GM18867 (cell line): ENCODE data around the gene TEX2.

Experiments
- ATAC-seq: cut with Tn5 transposase; IDR thresholded peaks from one replicate; pipeline ENCODE4 v1.9.1; 2021; ENCODE audit warnings: mild to moderate bottlenecking, moderate library complexity; ENCODE audit not compliant: unreplicated experiment

Gene TEX2

GRCh38 chr17:64148017-64148631 is 114.9 kb downstream of the TEX2 start:
- ATAC-seq: no peak

GRCh38 chr17:64147110-64148016 is 115.7 kb downstream of the TEX2 start:
- no peak for ATAC-seq

- ATAC-seq: no peak
These were observed 116.5 kb downstream of the TEX2 start for GRCh38 chr17:64146418-64147109.

GRCh38 chr17:64145751-64146417 is 117.2 kb downstream of the TEX2 start:
- peak; percentile 91 for ATAC-seq

GRCh38 chr17:64145375-64145750 is 117.7 kb downstream of the TEX2 start:
- no peak for ATAC-seq

GRCh38 chr17:64139542-64139941 is 123.5 kb downstream of the TEX2 start:
- no peak for ATAC-seq

- ATAC-seq: no peak
These were observed 124.6 kb downstream of the TEX2 start for GRCh38 chr17:64138441-64138840.

GRCh38 chr17:64135000-64135399 is 128.1 kb downstream of the TEX2 start:
- no peak for ATAC-seq

- no peak for ATAC-seq
These were observed 128.7 kb downstream of the TEX2 start for GRCh38 chr17:64134216-64134970.

- no peak for ATAC-seq
These were observed 129.4 kb downstream of the TEX2 start for GRCh38 chr17:64133546-64134215.

- ATAC-seq: no peak
These were observed 131.3 kb downstream of the TEX2 start for GRCh38 chr17:64131606-64132270.

- ATAC-seq: peak; percentile 16
These were observed 132.5 kb downstream of the TEX2 start for GRCh38 chr17:64130559-64131001.

- ATAC-seq: peak; percentile 77
These were observed 133.1 kb downstream of the TEX2 start, which contains the start of gene ERN1 for GRCh38 chr17:64129765-64130558. Gene ERN1, minus strand, starts transcription at chr17:64130144. Its CDS starts 115 bp downstream, at chr17:64130029.

GRCh38 chr17:64129515-64129764 is 133.6 kb downstream of the TEX2 start:
- peak; percentile 12 for ATAC-seq

GRCh38 chr17:64128787-64129514 is 134.1 kb downstream of the TEX2 start:
- no peak for ATAC-seq

- no peak for ATAC-seq
These were observed 136.1 kb downstream of the TEX2 start for GRCh38 chr17:64126918-64127317.

- no peak for ATAC-seq
These were observed 137.1 kb downstream of the TEX2 start for GRCh38 chr17:64125937-64126336.

GRCh38 chr17:64124609-64125008 is 138.5 kb downstream of the TEX2 start:
- ATAC-seq: no peak
